HG03039 (cell line): ENCODE data around the gene ACOX3.
"Not testable (repeated sequence)": the region's sequence is repeated elsewhere in the genome, so short reads cannot be mapped to it uniquely, and the experiment has no call there.

Source experiments
- ATAC-seq: cut with Tn5 transposase; IDR thresholded peaks from one replicate; pipeline ENCODE4 v1.9.1; 2021; ENCODE audit warnings: mild to moderate bottlenecking, moderate library complexity; ENCODE audit not compliant: unreplicated experiment

The ACOX3 gene

DNA sequence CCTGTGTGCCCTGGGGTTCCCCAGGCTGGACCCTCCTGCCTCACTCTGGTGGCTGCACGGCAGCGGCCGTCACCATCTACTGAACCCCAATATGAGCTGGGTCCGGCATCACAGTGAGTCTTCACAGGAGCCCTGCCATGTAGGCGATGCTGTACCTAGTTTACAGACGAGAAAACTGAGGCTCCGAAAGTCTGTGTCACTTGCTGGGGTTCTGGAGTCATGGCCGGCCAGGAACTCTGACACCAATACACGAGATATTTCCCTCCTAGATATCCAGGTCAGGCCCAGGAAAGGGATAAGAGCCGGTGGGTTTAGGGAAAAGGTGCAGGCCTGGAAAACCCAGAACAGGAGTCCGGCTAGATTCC is 96.6 kb downstream of the ACOX3 start:
- no peak for ATAC-seq

DNA sequence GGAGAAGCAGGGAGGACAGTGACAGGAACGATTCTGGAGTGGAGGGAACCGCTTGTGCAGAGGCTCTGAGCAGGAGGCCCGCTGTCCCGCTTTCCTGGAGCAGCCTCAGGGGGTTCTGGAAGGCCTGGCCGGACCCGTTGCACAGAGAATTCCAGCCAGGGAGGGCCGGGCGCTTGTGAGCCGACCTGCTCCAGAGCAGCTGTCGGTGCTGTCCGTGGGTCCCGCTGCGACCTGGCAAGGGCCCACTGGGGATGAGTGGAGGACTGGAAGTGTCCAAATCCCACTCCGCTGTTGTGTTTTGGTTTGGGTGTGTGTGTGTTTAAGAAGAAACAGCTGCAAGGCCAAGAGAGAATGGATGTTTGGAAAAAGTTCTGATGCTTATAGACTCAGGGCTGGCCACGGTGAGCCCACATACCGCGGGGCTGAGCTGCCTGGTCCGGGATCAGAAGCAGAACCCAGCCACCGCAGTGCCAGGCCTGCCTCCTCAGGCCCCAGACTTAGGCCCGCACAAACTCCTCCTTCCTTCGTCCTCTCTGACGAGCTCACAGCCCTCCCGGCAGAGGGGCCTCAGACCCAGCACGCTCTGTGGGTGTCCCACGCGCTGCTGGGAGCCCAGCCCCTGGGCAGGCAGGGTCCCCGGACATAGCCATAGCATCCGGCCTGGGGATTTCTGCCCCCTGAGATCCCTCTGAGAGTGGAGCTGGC is 97.1 kb downstream of the ACOX3 start:
- ATAC-seq = no peak

DNA sequence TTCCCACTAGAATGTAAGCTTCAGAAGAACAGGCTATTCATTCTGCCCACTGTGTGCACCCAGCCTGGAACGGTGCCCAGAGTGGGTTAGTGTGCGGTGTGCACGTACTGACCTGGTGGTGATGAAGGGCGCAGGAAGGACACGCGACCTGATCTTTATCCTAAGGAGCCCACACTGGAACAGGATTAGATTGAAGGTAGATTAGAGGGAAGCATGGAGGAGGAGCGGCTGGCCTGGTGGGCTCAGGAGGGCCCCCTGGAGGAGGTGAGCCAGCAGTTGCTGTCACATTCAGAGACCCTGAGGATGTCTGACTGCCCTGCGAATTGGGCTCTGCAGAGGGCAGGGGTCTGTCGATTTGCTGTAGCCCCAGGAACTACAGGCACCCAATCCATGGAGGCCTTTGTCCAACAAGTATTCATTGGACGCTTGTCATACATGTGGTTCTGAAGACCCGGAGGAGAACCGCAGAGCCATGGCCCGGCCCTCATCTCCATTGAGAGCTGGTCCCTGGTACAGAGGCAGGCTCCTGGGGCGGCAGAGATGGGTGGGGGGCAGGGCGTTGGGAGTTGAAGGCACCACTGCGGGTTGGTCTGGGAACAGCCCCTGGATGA is 97.8 kb downstream of the ACOX3 start:
- no peak for ATAC-seq

GRCh38 chr4:8341691-8342090 is 98.8 kb downstream of the ACOX3 start:
- no peak for ATAC-seq

- not testable (repeated sequence) for ATAC-seq
Measured at GRCh38 chr4:8341281-8341680, 99.2 kb downstream of the ACOX3 start.

DNA sequence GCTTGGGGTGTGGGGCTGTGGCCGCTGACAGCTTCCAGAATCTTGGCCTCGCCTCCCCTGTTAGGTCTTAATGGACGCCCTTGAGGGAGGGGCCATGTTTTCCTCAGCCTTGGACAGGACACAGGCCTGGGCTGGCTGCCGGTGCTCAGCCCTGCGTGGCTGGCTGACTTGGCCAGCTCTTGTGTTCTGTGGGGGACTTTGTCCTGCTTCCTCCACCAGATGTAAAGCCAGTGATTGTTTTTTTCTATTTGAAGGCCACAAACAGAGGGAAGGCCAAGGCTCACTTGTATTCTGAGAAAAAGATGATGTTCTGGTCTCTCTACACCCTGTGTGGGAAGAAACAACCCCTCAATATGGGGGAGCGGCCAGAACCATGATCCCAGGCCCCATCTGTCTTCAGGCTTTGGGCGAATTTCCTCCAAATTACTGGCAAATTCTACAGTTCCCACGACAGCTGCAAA is 99.7 kb downstream of the ACOX3 start:
- no peak for ATAC-seq

- ATAC-seq = no peak
Measured at GRCh38 chr4:8338351-8338961, 102.1 kb downstream of the ACOX3 start.

- ATAC-seq = no peak
Measured at GRCh38 chr4:8336412-8337075, 104.0 kb downstream of the ACOX3 start.

- no peak for ATAC-seq
Measured at GRCh38 chr4:8335848-8336247, 104.7 kb downstream of the ACOX3 start.

GRCh38 chr4:8334786-8335460 is 105.6 kb downstream of the ACOX3 start:
- ATAC-seq = no peak

- ATAC-seq = no peak
Measured at GRCh38 chr4:8333726-8334460, 106.6 kb downstream of the ACOX3 start.

- ATAC-seq = no peak
Measured at GRCh38 chr4:8332891-8333331, 107.6 kb downstream of the ACOX3 start.

DNA sequence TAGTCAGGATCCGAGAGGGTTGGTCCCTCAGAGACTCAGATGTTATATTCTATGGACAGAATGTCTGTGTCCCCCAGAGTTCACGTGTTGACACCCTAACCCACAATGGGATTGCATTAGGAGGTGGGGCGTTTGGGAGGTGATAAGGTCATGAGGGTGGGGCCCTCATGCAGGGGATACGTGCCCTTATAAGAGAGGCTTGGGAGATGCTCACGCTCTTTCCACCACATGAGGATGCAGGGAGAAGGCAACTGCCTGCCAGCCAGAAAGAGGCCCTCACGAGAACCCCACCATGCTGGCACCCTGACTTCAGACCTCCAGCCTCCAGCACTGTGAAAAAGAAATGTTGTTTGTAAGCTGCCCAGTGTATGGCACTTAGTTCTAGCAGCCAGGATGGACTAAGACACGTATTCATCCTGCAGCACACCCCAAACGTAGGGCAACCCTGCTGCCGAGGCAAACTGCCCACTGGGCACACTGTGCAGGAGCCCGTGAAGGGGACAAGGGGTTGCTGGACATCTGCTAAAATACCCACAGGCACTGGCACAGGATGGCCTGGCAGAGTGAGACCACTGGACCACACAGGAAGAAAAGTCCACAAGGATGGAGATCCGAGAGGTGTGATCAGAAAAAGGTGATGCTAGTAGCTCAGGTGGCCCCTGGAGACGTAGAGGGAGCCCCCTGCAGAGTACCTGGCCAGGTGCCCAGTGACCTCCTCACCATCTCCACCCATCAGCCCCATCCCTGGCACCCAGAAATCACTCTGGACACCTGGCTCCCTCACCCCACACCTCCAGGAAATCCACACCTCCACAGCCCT is 108.3 kb downstream of the ACOX3 start:
- ATAC-seq = no peak

GRCh38 chr4:8331575-8331955 is 109.0 kb downstream of the ACOX3 start:
- no peak for ATAC-seq

GRCh38 chr4:8330821-8331574 is 109.5 kb downstream of the ACOX3 start:
- no peak for ATAC-seq

GRCh38 chr4:8329859-8330761 is 110.4 kb downstream of the ACOX3 start:
- ATAC-seq = no peak

DNA sequence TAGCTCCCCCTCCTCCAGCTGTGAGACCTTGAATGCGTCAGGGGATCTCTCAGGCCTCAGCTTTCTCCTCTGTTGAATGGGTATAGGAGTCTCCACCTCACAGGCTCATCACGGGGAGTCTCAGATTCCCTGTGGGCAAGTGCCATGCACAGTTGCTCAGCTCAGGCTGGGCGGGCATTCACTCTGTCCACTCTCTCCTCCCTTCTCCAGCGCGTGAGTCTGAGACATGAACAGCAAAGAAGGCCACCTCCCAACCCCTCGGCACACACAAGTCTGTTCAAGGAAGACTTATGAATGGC is 111.0 kb downstream of the ACOX3 start:
- no peak for ATAC-seq
